Inferior parietal cortex (tissue), 1 donor: ENCODE data around the gene PDE4D.
"Not testable (repeated sequence)": the region's sequence is repeated elsewhere in the genome, so short reads cannot be mapped to it uniquely, and the experiment has no call there.

ENCODE experiments used
- DNase-seq: peaks from one replicate; pipeline ENCODE4 v3.0.0-alpha.2; 2016; ENCODE audit errors: extremely low spot score

Gene PDE4D

GRCh38 chr5:58969795-58970194 lies 923.7 kb downstream of the PDE4D start:
- DNase-seq = no peak

GRCh38 chr5:58969253-58969652 lies 924.3 kb downstream of the PDE4D start:
- DNase-seq = no peak

- no peak for DNase-seq
Observed at GRCh38 chr5:58968350-58968749, 925.2 kb downstream of the PDE4D start.

GRCh38 chr5:58967597-58968281 lies 925.8 kb downstream of the PDE4D start:
- DNase-seq = no peak

- DNase-seq = no peak
Observed at GRCh38 chr5:58965677-58966414, 927.7 kb downstream of the PDE4D start.

GRCh38 chr5:58963821-58964220 lies 929.7 kb downstream of the PDE4D start:
- no peak for DNase-seq

GRCh38 chr5:58963361-58963760 lies 930.2 kb downstream of the PDE4D start:
- no peak for DNase-seq

GRCh38 chr5:58961631-58962280 lies 931.8 kb downstream of the PDE4D start:
- no peak for DNase-seq

- no peak for DNase-seq
Observed at GRCh38 chr5:58958701-58959100, 934.8 kb downstream of the PDE4D start.

GRCh38 chr5:58953218-58953617 lies 940.3 kb downstream of the PDE4D start:
- DNase-seq = not testable (repeated sequence)

- no peak for DNase-seq
Observed at GRCh38 chr5:58950224-58950623, 943.3 kb downstream of the PDE4D start.

- DNase-seq = no peak
Observed at GRCh38 chr5:58946230-58946629, 947.3 kb downstream of the PDE4D start.

GRCh38 chr5:58944221-58944620 lies 949.3 kb downstream of the PDE4D start:
- DNase-seq = no peak

GRCh38 chr5:58940446-58940845 lies 953.1 kb downstream of the PDE4D start:
- DNase-seq = no peak

GRCh38 chr5:58939664-58940063 lies 953.9 kb downstream of the PDE4D start:
- DNase-seq = no peak

GRCh38 chr5:58938563-58939424 lies 954.7 kb downstream of the PDE4D start:
- no peak for DNase-seq

- no peak for DNase-seq
Observed at GRCh38 chr5:58937031-58937681, 956.4 kb downstream of the PDE4D start.

GRCh38 chr5:58934629-58935097 lies 958.9 kb downstream of the PDE4D start:
- no peak for DNase-seq

GRCh38 chr5:58933891-58934628 lies 959.5 kb downstream of the PDE4D start:
- DNase-seq = no peak

- no peak for DNase-seq
Observed at GRCh38 chr5:58932057-58932612, 961.4 kb downstream of the PDE4D start.
